GM12878 (cell line): ENCODE results near the gene TRIM43. TPM values are rescaled to one million over a fixed set of nuclear protein-coding genes. Genes with fewer than 3 reads are reported as not detected.
"Not testable (repeated sequence)": the region's sequence is repeated elsewhere in the genome, so short reads cannot be mapped to it uniquely, and the experiment has no call there.

Experiments used
- ATAC-seq: fragments of 200-7000 bp; cut with Tn5 transposase; 3 replicates; pipeline ENCODE4 v1.9.1; 2020; ENCODE audit warnings: mild to moderate bottlenecking, moderate library complexity
- Bru-seq: library from RNA; stranded (reverse); fragments of 400-500 nt; gene quantifications from one replicate; lab custom pipeline; 2021; lab: Mats Ljungman, UMichigan
- BruChase-seq, 2 experiments: library from RNA; stranded (reverse); fragments of 400-500 nt; gene quantifications; one replicate each; lab custom pipeline; 2021; lab: Mats Ljungman, UMichigan
- BruUV-seq: library from RNA; stranded (reverse); fragments of 400-500 nt; replicated peaks from 2 replicates; lab custom pipeline; 2021; lab: Mats Ljungman, UMichigan
- CTCF ChIA-PET: fragments of 300-600 bp; sonication (Branson Sonifier 250); formaldehyde crosslinking; extraction: SDS; loops from one replicate; lab custom pipeline; 2021; ENCODE audit warnings: inconsistent platforms; lab: Yijun Ruan, JAX
- POLR2A ChIA-PET: fragments of 350-600 bp; formaldehyde crosslinking; extraction: SDS; loops from one replicate; lab custom pipeline; 2021; ENCODE audit warnings: inconsistent platforms; lab: Charles Lee
- RAD21 ChIA-PET: fragments of 300-600 bp; sonication (Branson Sonifier 250); formaldehyde crosslinking; loops from one replicate; lab custom pipeline; 2023; ENCODE audit warnings: antibody characterized with exemption; ENCODE audit not compliant: unreplicated experiment; lab: Charles Lee
- SMC1A ChIA-PET: fragments of 300-600 bp; sonication (Branson Sonifier 250); formaldehyde crosslinking; loops from one replicate; lab custom pipeline; 2023; ENCODE audit not compliant: unreplicated experiment, uncharacterized antibody; lab: Charles Lee
- DNase-seq: peaks from one replicate; pipeline ENCODE4 v3.0.0-alpha.2; 2011; ENCODE audit warnings: low read depth, low spot score
- FAIRE-seq: peaks from 3 replicates; lab custom pipeline; 2011; peaks lifted over from hg19 to GRCh38; lab: Jason Lieb, UNC
- H2AFZ ChIP-seq: 2 replicates; pipeline ENCODE4 v1.6.0; 2011; ENCODE audit warnings: low read depth, low read length, control low read depth; ENCODE audit not compliant: control insufficient read depth
- H3K27ac ChIP-seq: 2 replicates; pipeline ENCODE4 v1.5.1; 2011; ENCODE audit warnings: control low read depth; ENCODE audit not compliant: control insufficient read depth, insufficient read depth
- H3K27me3 ChIP-seq, 2 experiments: replicated peaks in 1 of 2; 2 replicates each; pipeline versions ENCODE4 v1.6.0 to v1.6.1; 2011; ENCODE audit warnings: low read length in 1 of 2; ENCODE audit not compliant: control insufficient read depth in 2 of 2, insufficient read depth in 2 of 2
- H3K36me3 ChIP-seq, 2 experiments: 2 replicates each; pipeline ENCODE4 v1.5.1; 2011; ENCODE audit warnings: low read length in 1 of 2; ENCODE audit not compliant: control insufficient read depth in 2 of 2, insufficient read depth in 2 of 2
- H3K4me1 ChIP-seq: 2 replicates; pipeline ENCODE4 v1.6.1; 2011; ENCODE audit warnings: mild to moderate bottlenecking, low read length, moderate library complexity, mixed read lengths; ENCODE audit not compliant: control insufficient read depth, insufficient read depth
- H3K4me2 ChIP-seq: 2 replicates; pipeline ENCODE4 v1.6.0; 2011; ENCODE audit warnings: control low read depth; ENCODE audit not compliant: control insufficient read depth, insufficient read depth
- H3K4me3 ChIP-seq: fragments of 200-600 bp; sonication (generic); 2 replicates; pipeline ENCODE4 v1.5.1; 2016
- H3K79me2 ChIP-seq: 2 replicates; pipeline ENCODE4 v1.6.0; 2011; ENCODE audit warnings: low read length; ENCODE audit not compliant: control insufficient read depth, insufficient read depth
- H3K9ac ChIP-seq: 2 replicates; pipeline ENCODE4 v1.8.0; 2011; ENCODE audit warnings: low read length, control low read depth, mixed read lengths; ENCODE audit not compliant: control insufficient read depth, insufficient read depth
- H3K9me3 ChIP-seq: replicated peaks from 3 replicates; pipeline ENCODE4 v1.5.1; 2011; ENCODE audit warnings: mild to moderate bottlenecking, low read length; ENCODE audit not compliant: control insufficient read depth, insufficient read depth
- H4K20me1 ChIP-seq: 2 replicates; pipeline ENCODE4 v1.6.0; 2011; ENCODE audit not compliant: control insufficient read depth, insufficient read depth
- BACH1 ChIP-seq: fragments of 450-650 bp; IDR thresholded peaks from 2 replicates; pipeline ENCODE4 v1.6.1; 2017; ENCODE audit warnings: mild to moderate bottlenecking, borderline replicate concordance
- GABPA ChIP-seq: IDR thresholded peaks from 2 replicates; pipeline ENCODE4 v1.6.1; 2014; ENCODE audit warnings: antibody characterized with exemption, low read depth, mild to moderate bottlenecking, inconsistent platforms
- NFXL1 ChIP-seq: fragments of 450-650 bp; IDR thresholded peaks from 2 replicates; pipeline ENCODE4 v1.6.1; 2017; ENCODE audit warnings: antibody characterized with exemption, mild to moderate bottlenecking, borderline replicate concordance
- TAF1 ChIP-seq: IDR thresholded peaks from 2 replicates; pipeline ENCODE4 v1.6.1; 2011; ENCODE audit warnings: mild to moderate bottlenecking, low read depth, low read length, borderline replicate concordance
- WGBS: methylation state at CpG from one replicate; pipeline ENCODE4 v1.1.6; 2016; ENCODE audit warnings: low lambda C conversion rate; ENCODE audit not compliant: insufficient replicate concordance, insufficient coverage; ENCODE audit errors: missing lambda C conversion rate; 5-methylcytosine and 5-hydroxymethylcytosine counted together
- in situ Hi-C: fragments of 300-500 bp; cut with MboI; formaldehyde crosslinking; loops from 9 replicates; pipeline ENCODE4 v1.14.3; 2018; ENCODE audit warnings: mixed read lengths
- intact Hi-C: fragments of 100-400 bp; cut with micrococcal nuclease; formaldehyde crosslinking; loops from one replicate; pipeline ENCODE4 v1.14.2; 2022; ENCODE audit not compliant: unreplicated experiment
- long read RNA-seq, 2 experiments: library from polyadenylated mRNA; unstranded; transcript quantifications; one replicate each; pipeline ENCODE4 v2.0.0, GENCODE V29; 2019 to 2020
- polyA minus RNA-seq, 3 experiments: library from RNA; depleted of rRNA, polyadenylated mRNA; stranded (reverse); fragments of >200 nt; gene quantifications; 2 replicates each; pipeline ENCODE4 v1.2.3, GENCODE V29; 2011
- polyA plus RNA-seq, 11 experiments: library from polyadenylated mRNA; depleted of rRNA in 4 of 11; unstranded in 6 of 11; stranded (reverse) in 5 of 11; fragments of >200 nt; fragmentation: Nextera tagmentation in 4 of 11; fragmentation: Illumina TruSeq in 1 of 11; extraction: Ambion mirVana in 4 of 11; extraction: Trizol in 1 of 11; gene quantifications; 1 replicate in 1 of 11; 2 replicates in 10 of 11; pipeline versions ENCODE4 v1.2.1 to v1.2.3, GENCODE V29; 2011 to 2016; ENCODE audit warnings: inconsistent platforms in 2 of 11, missing spikeins in 2 of 11, low read depth in 1 of 11
- total RNA-seq, 4 experiments: library from RNA; depleted of rRNA in 3 of 4; stranded (reverse); fragments of >200 nt in 3 of 4; fragmentation: Illumina TruSeq in 1 of 4; extraction: Trizol in 1 of 4; gene quantifications; 2 replicates each; pipeline versions ENCODE4 v1.2.1 to v1.2.3, GENCODE V29; 2013 to 2021
- TF ChIP-seq, protein P1 (sequence below): fragments of 150-350 bp; IDR thresholded peaks from 2 replicates; pipeline ENCODE4 v1.6.1; 2016; ENCODE audit warnings: low read depth, low read length
- TF ChIP-seq, protein P2 (sequence below): IDR thresholded peaks from 2 replicates; pipeline ENCODE4 v1.6.1; 2011; ENCODE audit warnings: mild to moderate bottlenecking, low read depth, low read length, moderate library complexity; ENCODE audit not compliant: insufficient replicate concordance

TRIM43 gene
- not detected in 2 replicates for total RNA-seq (2013; cell fraction: nucleolus; rRNA removed)
- total RNA-seq (2014; rRNA removed), result not detected in 2 replicates
- not detected in 2 replicates for total RNA-seq (2014; rRNA removed; fragmentation: Illumina TruSeq; extraction: Trizol)
- total RNA-seq (2021), result not detected in 2 replicates
- polyA plus RNA-seq (2011; ENCODE audit: low read depth), result not detected
- not detected in 2 replicates for polyA plus RNA-seq (2011; rRNA removed)
- polyA plus RNA-seq (2011; cell fraction: cytosol; rRNA removed), result not detected in 2 replicates
- not detected in 2 replicates for polyA plus RNA-seq (2011; cell fraction: nucleus; rRNA removed)
- not detected in 2 replicates for polyA plus RNA-seq (2012)
- not detected in 2 replicates for polyA plus RNA-seq (2014; fragmentation: Illumina TruSeq; extraction: Trizol)
- polyA plus RNA-seq (2014; fragmentation: Nextera tagmentation; extraction: Ambion mirVana), result not detected
- not detected in 2 replicates for polyA plus RNA-seq (2014; rRNA removed)
- not detected for polyA plus RNA-seq (2016; fragmentation: Nextera tagmentation; extraction: Ambion mirVana)
- not detected in 2 replicates for polyA minus RNA-seq (2011; rRNA and poly(A)+ RNA removed)
- not detected in 2 replicates for polyA minus RNA-seq (2011; cell fraction: cytosol; rRNA and poly(A)+ RNA removed)
- not detected in 2 replicates for polyA minus RNA-seq (2011; cell fraction: nucleus; rRNA and poly(A)+ RNA removed)
- Bru-seq, nascent RNA, result not detected
- BruChase-seq, experiment 1, labeled RNA remaining after a 6-hour chase, result not detected
- BruChase-seq, experiment 2, labeled RNA remaining after a 2-hour chase, result not detected
- long read RNA-seq, experiment 1, result 0 reads
- long read RNA-seq, experiment 2, result 0 reads

DNA sequence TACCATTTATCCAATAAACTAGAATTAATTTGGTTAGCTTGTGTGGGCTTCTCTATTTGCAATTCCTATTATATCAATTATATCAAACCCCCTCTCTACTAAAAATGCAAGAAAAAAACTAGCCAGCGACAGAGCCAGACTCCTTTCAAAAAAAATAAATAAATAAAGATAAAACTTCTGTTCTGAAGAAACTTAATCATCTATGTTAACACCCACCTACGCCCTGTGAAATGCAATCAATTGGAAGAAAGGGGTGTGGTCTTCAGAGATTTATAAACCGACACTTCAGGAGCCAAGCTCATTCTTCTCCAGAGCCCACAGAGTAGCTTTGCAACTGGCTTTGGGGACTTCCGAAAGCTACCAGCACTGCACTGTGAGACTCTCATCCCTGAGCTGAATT lies at the start of gene TRIM43:
Gene TRIM43 (plus strand): TSS at position 301 of the 400 bp plus-strand sequence. CDS start 2,023 bp downstream, outside the sequence.
- CTCF ChIA-PET, FAIRE-seq: not testable (repeated sequence)

DNA sequence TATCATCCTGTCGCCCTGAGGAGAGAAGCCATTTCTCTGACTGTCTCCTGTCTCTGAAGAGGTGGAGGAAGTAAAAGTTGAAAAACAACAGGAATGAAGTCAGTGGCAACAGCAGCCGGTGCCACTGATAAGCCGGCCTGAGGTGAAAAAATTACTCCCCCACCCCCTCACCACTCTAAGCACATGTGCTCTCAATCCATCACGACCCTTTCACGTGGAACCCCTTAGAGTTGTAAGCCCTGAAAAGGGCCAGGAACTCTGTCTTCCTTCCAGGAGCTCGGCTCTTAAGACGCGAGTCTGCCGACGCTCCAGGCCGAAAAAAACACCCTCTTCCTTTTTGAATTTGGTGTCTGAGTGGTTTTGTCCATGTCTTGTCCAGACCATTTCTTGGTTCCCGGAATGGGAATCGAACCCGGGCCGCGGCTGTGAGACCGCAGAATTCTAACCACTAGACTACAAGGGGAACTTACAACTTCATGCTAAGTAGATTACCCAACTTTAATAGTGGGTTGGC lies 40.7 kb upstream of the TRIM43 start:
- intact Hi-C loops (no loop called here), in situ Hi-C loops (no loop called here)
- WGBS, result 74% methylated on average over 16 of the region's 17 CpGs
- DNase-seq, result no peak
- Histone ChIP-seq H3K27me3 (no peaks in the 10 kb centered on the region), H3K79me2 (no peaks in the 10 kb centered on the region), H3K9ac (no peak overlapping the region), H3K9me3 (no peaks in the 10 kb centered on the region), H3K4me1 (0 out of 2 replicates have a peak, but pooled peaks cover 4% of the 10 kb centered on the region), H3K36me3 (no peaks in the 10 kb centered on the region), H3K27ac (no peak overlapping the region), H3K4me2 (no peak overlapping the region), H2AFZ (no peak overlapping the region), H4K20me1 (no peaks in the 10 kb centered on the region), H3K4me3 (no peak overlapping the region)
- BruUV-seq, result no TSS peak
- no peak for FAIRE-seq
- RAD21 ChIA-PET, result no interaction called here
- POLR2A ChIA-PET, result no interaction called here
- SMC1A ChIA-PET, result no interaction called here
- no peak for ATAC-seq
- CTCF ChIA-PET, result no interaction called here
- no peak for TF ChIP-seq TAF1
- no peak for TF ChIP-seq GABPA
- TF ChIP-seq NFXL1, result no peak
- TF ChIP-seq BACH1, result no peak
- TF ChIP-seq, protein P1, sequence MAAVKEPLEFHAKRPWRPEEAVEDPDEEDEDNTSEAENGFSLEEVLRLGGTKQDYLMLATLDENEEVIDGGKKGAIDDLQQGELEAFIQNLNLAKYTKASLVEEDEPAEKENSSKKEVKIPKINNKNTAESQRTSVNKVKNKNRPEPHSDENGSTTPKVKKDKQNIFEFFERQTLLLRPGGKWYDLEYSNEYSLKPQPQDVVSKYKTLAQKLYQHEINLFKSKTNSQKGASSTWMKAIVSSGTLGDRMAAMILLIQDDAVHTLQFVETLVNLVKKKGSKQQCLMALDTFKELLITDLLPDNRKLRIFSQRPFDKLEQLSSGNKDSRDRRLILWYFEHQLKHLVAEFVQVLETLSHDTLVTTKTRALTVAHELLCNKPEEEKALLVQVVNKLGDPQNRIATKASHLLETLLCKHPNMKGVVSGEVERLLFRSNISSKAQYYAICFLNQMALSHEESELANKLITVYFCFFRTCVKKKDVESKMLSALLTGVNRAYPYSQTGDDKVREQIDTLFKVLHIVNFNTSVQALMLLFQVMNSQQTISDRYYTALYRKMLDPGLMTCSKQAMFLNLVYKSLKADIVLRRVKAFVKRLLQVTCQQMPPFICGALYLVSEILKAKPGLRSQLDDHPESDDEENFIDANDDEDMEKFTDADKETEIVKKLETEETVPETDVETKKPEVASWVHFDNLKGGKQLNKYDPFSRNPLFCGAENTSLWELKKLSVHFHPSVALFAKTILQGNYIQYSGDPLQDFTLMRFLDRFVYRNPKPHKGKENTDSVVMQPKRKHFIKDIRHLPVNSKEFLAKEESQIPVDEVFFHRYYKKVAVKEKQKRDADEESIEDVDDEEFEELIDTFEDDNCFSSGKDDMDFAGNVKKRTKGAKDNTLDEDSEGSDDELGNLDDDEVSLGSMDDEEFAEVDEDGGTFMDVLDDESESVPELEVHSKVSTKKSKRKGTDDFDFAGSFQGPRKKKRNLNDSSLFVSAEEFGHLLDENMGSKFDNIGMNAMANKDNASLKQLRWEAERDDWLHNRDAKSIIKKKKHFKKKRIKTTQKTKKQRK, result no peak
- TF ChIP-seq, protein P2, sequence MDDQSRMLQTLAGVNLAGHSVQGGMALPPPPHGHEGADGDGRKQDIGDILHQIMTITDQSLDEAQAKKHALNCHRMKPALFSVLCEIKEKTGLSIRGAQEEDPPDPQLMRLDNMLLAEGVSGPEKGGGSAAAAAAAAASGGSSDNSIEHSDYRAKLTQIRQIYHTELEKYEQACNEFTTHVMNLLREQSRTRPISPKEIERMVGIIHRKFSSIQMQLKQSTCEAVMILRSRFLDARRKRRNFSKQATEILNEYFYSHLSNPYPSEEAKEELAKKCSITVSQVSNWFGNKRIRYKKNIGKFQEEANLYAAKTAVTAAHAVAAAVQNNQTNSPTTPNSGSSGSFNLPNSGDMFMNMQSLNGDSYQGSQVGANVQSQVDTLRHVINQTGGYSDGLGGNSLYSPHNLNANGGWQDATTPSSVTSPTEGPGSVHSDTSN, result no peak

More for the DNA sequence above, at the start of gene TRIM43:
- H3K36me3 ChIP-seq, H3K27ac ChIP-seq, RAD21 ChIA-PET, H3K9ac ChIP-seq, ATAC-seq, BruUV-seq, DNase-seq, H3K4me2 ChIP-seq, H4K20me1 ChIP-seq, H3K27me3 ChIP-seq, H3K9me3 ChIP-seq, H2AFZ ChIP-seq, H3K79me2 ChIP-seq, H3K4me1 ChIP-seq, H3K4me3 ChIP-seq, intact Hi-C loops, POLR2A ChIA-PET, in situ Hi-C loops, SMC1A ChIA-PET: not testable (repeated sequence)
- no CpG with 5 or more reads among the region's 4 CpGs for WGBS
